DND-41 (cell line): ENCODE results near the gene PSMF1.

Experiments
- EZH2 ChIP-seq: IDR thresholded peaks from 3 replicates; pipeline ENCODE4 v1.6.1; 2012; ENCODE audit warnings: borderline replicate concordance, low read depth, mild to moderate bottlenecking, moderate library complexity, low read length, inconsistent platforms; ENCODE audit not compliant: severe bottlenecking
- TF ChIP-seq, protein P1 (sequence below): IDR thresholded peaks from 2 replicates; pipeline ENCODE4 v1.5.1; 2012; ENCODE audit warnings: borderline replicate concordance, low read length, moderate library complexity, mild to moderate bottlenecking; ENCODE audit not compliant: poor library complexity, severe bottlenecking; ENCODE audit errors: extremely low read depth

DNA sequence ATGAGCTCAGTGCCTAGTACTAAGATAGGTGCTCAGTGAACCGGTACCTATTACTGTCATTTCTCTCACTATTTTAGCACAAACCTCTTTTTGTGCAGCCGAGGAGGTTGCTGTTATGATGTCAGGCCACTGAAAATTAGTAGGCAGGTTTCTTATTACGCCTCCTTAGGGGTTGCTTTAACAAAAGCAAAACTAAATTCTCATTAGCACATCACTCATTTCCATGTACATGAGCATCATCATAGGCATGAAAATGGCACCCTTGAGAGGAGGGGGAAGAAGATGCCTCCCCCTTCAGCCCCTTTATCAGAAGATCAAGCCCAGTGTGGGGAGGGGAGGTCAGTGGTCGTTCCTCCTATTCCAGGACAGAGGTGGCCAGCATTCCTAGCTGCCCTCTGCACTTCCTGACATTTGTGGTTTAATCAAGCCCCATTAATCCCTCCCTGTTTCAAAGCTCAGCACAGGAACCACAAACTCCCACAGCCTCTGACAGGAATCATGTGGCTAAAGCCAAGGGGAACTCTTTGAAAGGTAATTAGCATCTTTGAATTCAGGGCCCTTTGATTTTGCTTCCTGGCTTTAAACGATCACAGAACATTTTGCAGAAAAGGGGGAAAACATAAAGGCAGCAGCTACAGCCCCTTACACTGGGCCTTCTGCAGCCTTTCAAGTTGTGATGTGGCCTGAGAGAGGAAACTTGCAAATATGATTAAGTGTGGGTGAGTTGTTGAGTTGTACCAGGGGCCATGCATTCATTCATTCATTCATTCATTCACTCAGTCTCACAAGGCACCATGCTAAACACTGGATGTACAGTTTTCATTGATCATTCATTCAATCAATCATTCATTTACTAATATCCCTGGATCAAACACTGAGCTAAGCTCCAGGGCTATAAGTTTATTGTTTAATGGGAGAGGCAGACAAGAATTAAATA lies 31.9 kb upstream of the PSMF1 start:
- TF ChIP-seq, protein P1, sequence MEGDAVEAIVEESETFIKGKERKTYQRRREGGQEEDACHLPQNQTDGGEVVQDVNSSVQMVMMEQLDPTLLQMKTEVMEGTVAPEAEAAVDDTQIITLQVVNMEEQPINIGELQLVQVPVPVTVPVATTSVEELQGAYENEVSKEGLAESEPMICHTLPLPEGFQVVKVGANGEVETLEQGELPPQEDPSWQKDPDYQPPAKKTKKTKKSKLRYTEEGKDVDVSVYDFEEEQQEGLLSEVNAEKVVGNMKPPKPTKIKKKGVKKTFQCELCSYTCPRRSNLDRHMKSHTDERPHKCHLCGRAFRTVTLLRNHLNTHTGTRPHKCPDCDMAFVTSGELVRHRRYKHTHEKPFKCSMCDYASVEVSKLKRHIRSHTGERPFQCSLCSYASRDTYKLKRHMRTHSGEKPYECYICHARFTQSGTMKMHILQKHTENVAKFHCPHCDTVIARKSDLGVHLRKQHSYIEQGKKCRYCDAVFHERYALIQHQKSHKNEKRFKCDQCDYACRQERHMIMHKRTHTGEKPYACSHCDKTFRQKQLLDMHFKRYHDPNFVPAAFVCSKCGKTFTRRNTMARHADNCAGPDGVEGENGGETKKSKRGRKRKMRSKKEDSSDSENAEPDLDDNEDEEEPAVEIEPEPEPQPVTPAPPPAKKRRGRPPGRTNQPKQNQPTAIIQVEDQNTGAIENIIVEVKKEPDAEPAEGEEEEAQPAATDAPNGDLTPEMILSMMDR, result no peak
- no peak for TF ChIP-seq EZH2
